ENCODE measurements around the gene MEGF11. TPM values are rescaled to one million over a fixed set of nuclear protein-coding genes. Genes with fewer than 3 reads are reported as not detected.

Gene MEGF11
- total RNA-seq, 1 experiment from 2014 or later = 2.3 TPM

DNA sequence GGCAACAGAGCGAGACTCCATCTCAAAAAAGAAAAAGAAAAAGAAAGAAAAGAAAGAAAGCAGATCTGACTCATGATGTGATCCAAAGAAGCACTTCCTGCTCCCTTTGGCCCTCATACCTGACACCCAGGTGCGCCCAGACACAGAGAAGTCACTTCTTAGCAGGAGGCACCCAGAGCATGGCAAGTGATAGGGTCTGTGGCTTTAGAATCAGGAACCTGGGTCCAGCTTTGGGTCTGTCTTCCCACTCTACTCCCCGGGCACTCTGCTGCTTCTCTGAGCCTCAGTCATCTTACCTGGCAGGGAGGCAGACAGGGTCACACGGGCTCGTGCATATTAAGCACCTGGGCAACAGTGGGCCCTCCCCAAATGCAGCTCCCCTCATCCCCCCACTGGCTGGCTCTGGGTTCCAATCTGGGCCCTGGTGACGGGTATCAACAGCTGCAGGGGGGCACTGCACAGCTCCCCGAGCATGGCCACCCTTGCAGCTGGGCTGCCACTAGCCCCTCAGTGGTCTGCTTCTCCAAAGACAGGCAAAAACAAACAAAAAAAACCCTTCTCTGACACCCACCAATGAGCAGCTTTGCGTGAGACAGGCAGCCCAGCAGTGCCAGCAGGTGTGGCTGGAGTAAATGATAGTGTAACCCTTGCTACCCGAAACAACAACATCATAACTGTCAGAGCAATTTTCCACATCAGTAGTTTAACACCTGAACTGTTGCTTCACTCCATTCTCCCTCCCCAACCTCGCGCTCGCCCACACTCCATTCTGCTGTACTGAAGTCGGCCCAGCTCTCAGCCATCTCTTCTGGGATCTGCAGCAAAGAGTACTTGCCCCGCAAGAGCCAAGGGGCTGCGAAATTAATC lies 99.8 kb downstream of the MEGF11 start:
- H3K4me2 ChIP-seq (ENCODE audit: low read length) = no peak overlapping the region
- BruUV-seq (replicated peaks) = no TSS peak
- H2AFZ ChIP-seq (ENCODE audit: low read depth, low read length, poor library complexity, severe bottlenecking) = no peak overlapping the region
- no peak overlapping the region for H3K9ac ChIP-seq (ENCODE audit: low read length)
- H3K27ac ChIP-seq (ENCODE audit: low read depth, low read length) = no peak overlapping the region
- ATAC-seq = no peak
- intact Hi-C loops (cut with micrococcal nuclease) = no loop called here
- H3K4me3 ChIP-seq (replicated peaks in 1 of 2; ENCODE audit: low read depth in 1 of 2, low read length in 2 of 2) = no peak overlapping the region
- H3K9me2 ChIP-seq (ENCODE audit: insufficient read depth) = no peaks in the 10 kb centered on the region
- H3K4me1 ChIP-seq (ENCODE audit: control insufficient read depth in 1 of 2, insufficient read depth in 2 of 2, low read length in 2 of 2) = peaks cover 0 to 10% of the 10 kb centered on the region in 2 experiments; a peak in 2 of 4 replicates
- ChIA-PET RAD21 (ENCODE audit: low non-redundant PET in 1 of 2, low total read pairs in 2 of 2, uncharacterized antibody in 2 of 2, unreplicated experiment in 2 of 2) (no interaction called here), POLR2A (no interaction called here), CTCF (no interaction called here)
- H3K27me3 ChIP-seq (ENCODE audit: insufficient read depth, low read length) = no peaks in the 10 kb centered on the region
- H4K20me1 ChIP-seq (ENCODE audit: insufficient read depth) = no peaks in the 10 kb centered on the region
- TF ChIP-seq SRF (IDR thresholded peaks at IDR 0.05; ENCODE audit: low read depth) (no peak), REST (IDR thresholded peaks at IDR 0.05; ENCODE audit: low read depth) (no peak), TCF7L2 (IDR thresholded peaks at IDR 0.05; ENCODE audit: borderline replicate concordance, extremely low read depth, insufficient read depth, insufficient read length) (no peak), EZH2 (IDR thresholded peaks at IDR 0.05) (no peak), YY1 (IDR thresholded peaks at IDR 0.05; ENCODE audit: extremely low read depth, insufficient replicate concordance, low read depth, low read length) (no peak), RAD21 (IDR thresholded peaks at IDR 0.05; ENCODE audit: low read depth) (no peak), SP1 (IDR thresholded peaks at IDR 0.05; ENCODE audit: low read depth) (no peak), ELF1 (IDR thresholded peaks at IDR 0.05; ENCODE audit: borderline replicate concordance, low read depth) (no peak), CEBPB (IDR thresholded peaks at IDR 0.05; ENCODE audit: low read depth) (no peak), POLR2A (IDR thresholded peaks at IDR 0.05; ENCODE audit: borderline replicate concordance, extremely low read depth, insufficient read depth, insufficient read length) (no peak)
- TF ChIP-seq, protein P1, sequence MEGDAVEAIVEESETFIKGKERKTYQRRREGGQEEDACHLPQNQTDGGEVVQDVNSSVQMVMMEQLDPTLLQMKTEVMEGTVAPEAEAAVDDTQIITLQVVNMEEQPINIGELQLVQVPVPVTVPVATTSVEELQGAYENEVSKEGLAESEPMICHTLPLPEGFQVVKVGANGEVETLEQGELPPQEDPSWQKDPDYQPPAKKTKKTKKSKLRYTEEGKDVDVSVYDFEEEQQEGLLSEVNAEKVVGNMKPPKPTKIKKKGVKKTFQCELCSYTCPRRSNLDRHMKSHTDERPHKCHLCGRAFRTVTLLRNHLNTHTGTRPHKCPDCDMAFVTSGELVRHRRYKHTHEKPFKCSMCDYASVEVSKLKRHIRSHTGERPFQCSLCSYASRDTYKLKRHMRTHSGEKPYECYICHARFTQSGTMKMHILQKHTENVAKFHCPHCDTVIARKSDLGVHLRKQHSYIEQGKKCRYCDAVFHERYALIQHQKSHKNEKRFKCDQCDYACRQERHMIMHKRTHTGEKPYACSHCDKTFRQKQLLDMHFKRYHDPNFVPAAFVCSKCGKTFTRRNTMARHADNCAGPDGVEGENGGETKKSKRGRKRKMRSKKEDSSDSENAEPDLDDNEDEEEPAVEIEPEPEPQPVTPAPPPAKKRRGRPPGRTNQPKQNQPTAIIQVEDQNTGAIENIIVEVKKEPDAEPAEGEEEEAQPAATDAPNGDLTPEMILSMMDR (IDR thresholded peaks at IDR 0.05 in 2 of 3, conservative IDR thresholded peaks at IDR 0.05 in 1 of 3; ENCODE audit: borderline replicate concordance in 1 of 3, insufficient read depth in 1 of 3, low read depth in 2 of 3, low read length in 2 of 3) = no peak
- TF ChIP-seq, protein P2, sequence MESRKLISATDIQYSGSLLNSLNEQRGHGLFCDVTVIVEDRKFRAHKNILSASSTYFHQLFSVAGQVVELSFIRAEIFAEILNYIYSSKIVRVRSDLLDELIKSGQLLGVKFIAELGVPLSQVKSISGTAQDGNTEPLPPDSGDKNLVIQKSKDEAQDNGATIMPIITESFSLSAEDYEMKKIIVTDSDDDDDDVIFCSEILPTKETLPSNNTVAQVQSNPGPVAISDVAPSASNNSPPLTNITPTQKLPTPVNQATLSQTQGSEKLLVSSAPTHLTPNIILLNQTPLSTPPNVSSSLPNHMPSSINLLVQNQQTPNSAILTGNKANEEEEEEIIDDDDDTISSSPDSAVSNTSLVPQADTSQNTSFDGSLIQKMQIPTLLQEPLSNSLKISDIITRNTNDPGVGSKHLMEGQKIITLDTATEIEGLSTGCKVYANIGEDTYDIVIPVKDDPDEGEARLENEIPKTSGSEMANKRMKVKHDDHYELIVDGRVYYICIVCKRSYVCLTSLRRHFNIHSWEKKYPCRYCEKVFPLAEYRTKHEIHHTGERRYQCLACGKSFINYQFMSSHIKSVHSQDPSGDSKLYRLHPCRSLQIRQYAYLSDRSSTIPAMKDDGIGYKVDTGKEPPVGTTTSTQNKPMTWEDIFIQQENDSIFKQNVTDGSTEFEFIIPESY (IDR thresholded peaks at IDR 0.05; ENCODE audit: extremely low read depth, insufficient replicate concordance, low read length) = no peak
- H3K9me3 ChIP-seq (ENCODE audit: control insufficient read depth in 1 of 2, insufficient read depth in 1 of 2, low read depth in 1 of 2, low read length in 2 of 2) = no peaks in the 10 kb centered on the region
- H3K36me3 ChIP-seq (ENCODE audit: control insufficient read depth in 1 of 2, insufficient read depth in 2 of 2, low read length in 2 of 2) = no peaks in the 10 kb centered on the region
- DNase-seq (ENCODE audit: low read depth, low spot score) = no peak
- no peaks in the 10 kb centered on the region for H3K79me2 ChIP-seq (ENCODE audit: insufficient read depth, low read length)
